Measurements from ENCODE around the gene TROAP.
A peak's percentile ranks its signal among the peaks of the same experiment; 100 is the strongest.
"Not testable (repeated sequence)": the region's sequence is repeated elsewhere in the genome, so short reads cannot be mapped to it uniquely, and the experiment has no call there.

The TROAP gene

DNA sequence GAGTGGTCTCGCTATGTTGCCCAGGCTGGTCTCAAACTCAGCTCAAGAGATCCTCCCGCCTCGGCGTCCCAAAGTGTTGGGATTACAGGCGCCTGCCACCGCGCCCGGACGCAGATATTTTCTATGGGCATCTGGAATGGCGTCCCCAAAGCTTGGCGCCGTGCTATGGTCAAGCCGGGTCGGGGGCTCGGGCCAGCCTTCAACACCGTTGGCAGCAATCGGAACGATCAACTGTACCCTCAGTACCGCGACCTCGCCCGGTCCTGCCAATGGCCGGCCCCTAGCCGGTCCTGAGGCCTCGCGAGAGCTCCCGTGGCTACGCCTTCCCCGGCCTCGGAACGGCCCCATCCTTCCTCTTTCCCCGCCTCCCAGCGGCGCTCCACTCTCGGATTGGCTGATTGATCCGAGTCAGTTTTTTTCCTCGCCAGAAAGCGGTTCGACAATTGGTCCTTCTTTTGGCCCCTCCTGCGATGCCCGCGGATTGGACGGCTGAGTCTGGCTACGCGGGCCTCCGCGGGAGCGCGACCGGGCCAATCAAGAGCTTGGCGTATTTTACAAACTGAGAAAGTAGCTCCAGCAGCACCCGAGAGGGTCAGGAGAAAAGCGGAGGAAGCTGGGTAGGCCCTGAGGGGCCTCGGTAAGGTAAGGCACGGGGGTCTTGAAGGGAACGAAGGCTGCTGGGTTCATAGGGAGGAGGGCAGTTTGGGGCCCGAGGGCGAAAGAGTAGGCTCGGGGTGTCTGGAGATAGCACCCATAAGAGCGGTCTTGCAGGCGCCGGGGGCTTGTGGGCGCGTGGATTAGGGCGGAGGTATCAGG, at the start of gene TROAP:
TSS of gene TROAP (plus strand) at position 548 of the 816 bp plus-strand sequence. CDS start 354 bp downstream, outside the sequence.
- DNase-seq: peak; percentile 99

- peak; percentile 5 for DNase-seq
Measured at GRCh38 chr12:49273726-49274395, 49.2 kb upstream of the TROAP start.

DNA sequence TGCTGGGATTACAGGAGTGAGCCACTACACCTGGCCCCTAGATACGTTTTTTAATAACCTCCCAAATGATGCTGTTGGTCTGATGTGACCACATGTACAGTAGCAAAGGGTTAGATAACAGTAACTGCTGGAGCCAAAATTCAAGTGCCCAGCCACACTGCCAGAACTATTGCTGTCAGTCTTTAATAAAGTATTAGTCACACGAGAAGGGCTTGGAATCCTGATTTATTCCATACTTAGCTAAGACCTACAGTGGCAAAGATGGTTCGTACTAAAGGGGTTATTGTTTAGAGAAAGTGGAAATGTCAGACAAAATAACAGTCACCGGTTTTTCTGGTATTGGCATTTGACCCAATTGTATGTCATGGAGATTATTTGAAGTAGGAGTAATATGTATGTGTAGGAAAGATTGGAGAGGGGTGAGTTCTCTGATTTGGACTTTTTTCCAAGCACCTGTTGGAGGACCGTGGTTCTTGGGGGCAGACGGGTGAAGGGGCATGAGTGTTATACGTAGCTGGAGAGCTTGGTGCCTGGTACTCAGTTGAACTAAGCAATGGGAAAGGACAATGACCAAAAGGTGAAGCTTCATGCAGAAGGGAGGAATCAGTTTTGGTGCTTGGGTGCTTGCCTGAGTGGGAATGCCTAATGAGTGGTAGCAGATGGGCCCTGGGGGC, 48.5 kb upstream of the TROAP start:
- peak; percentile 2 for DNase-seq

GRCh38 chr12:49276304-49277290, 46.5 kb upstream of the TROAP start:
- DNase-seq: peak; percentile 14

GRCh38 chr12:49277466-49277865, 45.6 kb upstream of the TROAP start:
- DNase-seq: no peak

- DNase-seq: no peak
Measured at GRCh38 chr12:49279706-49280159, 43.3 kb upstream of the TROAP start.

- DNase-seq: not testable (repeated sequence)
Measured at GRCh38 chr12:49280545-49280944, 42.5 kb upstream of the TROAP start.

GRCh38 chr12:49282302-49282701, 40.8 kb upstream of the TROAP start:
- DNase-seq: peak; percentile 4

GRCh38 chr12:49282740-49283375, 40.2 kb upstream of the TROAP start:
- DNase-seq: not testable (repeated sequence)

DNA sequence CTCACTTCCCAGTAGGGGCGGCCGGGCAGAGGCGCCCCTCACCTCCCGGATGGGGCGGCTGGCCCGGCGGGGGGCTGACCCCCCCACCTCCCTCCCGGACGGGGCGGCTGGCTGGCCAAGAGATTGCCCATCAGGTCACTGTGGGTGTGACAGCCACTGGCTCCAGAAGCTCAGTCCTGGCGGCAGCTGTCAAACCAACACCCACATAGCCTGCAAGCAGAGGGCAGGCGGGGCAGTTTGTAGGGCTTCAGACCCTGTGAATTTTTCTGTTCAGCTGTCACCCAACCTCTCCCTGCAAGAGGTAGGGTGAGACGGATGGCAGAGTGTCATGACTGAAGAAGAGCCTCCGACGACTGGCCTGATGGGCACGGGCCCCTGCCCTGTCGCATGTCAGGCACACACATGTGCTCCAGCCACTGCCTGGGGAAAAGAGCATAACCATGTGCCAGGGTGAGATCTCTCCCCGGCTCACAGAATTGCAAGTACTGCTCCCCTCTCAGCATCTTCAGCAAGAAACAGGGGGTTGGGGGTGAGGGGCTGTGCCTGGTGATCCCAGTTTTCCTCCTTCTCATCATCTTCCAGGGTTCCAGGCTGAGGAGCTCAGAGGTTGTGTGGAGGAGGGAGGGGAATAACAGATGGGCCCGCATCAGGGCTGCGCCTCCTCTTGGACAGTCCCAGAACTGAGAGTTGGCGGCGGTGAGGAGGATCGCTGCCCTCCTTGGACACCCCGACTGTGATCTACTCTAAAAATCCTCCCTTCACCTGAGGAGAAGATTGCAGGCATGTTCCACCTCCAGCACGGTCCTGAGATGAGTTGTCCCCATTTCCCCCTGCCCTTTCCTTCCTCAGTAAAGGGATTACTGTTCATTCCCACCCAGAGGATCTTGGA, 39.3 kb upstream of the TROAP start:
- DNase-seq: no peak

DNA sequence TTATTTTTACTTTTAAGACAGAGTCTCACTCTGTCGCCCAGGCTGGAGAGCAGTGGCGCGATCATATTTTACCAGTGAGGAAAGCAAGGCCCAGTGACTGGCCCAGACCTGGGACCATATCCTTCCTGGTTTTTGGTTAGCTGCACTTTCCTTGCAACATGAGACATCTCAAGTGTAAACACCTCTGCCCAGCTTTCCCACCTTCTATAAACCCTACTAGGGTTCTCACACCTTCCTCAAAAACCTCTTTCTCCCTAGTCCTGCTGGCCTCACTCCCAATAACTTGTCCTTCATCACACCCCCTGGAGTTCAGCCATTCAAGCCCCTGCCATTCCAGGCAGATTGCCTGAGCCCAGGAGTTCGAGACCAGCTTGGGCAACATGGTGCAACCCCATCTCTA, 38.4 kb upstream of the TROAP start:
- no peak for DNase-seq

DNA sequence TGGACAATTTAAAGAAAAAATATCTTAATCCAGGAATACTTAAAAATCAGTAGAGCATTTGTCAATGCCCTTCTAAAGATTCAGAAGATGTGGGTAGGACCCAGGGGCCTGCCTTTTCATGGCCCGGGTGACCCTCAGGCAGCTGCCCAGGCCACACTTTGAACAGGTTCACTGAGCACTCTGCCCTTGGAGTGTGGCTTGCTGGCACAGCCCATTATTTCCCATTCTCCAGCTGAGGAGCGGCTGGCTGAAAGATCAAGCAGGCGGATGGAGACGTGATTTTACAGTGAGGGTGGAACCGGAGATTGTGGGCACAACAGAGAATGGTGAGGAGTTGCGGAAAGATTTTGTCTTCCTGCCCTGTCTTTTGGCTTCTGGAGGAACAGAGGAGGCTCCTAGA, 35.2 kb upstream of the TROAP start:
- DNase-seq: no peak

GRCh38 chr12:49288412-49288853, 34.6 kb upstream of the TROAP start:
- no peak for DNase-seq

GRCh38 chr12:49288922-49289555, 34.0 kb upstream of the TROAP start:
- no peak for DNase-seq

- no peak for DNase-seq
Measured at GRCh38 chr12:49292729-49293055, 30.4 kb upstream of the TROAP start.

GRCh38 chr12:49293056-49293956, 29.7 kb upstream of the TROAP start:
- DNase-seq: peak; percentile 83

DNA sequence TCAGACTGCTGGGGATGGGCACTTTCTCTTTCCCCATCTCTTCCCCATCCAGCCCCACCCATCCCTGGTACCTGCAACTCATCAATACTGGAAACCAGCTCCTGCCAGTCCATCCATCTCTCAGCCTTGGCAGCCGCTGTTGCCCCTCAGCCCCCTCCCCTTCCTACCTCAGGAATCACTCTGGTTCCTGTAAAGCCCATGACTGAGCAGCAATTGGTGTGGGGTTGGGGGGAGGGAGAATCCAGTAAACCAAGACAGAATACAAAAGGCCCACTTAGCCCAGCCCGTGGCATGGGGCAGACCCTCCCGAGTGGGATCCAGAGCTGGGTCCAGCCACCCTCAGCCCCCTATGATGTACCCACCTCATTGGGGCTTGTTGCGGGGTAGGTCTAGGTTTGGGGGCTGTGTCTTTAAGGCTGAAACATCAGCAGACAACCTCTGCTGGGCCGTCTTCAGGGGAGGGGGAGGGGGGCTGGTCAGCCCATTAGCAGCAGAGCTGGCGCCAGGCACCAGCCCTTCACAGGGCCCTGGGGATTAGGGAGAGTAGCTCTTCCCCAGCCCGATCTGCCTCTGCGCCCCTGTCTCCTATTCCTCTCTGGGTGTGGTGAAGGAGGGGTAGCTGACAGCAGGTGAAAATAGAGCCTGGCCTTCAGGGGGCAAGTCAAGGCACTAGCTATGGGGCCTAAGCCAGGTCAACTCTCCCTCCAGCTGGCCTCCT, 28.8 kb upstream of the TROAP start:
- no peak for DNase-seq

DNA sequence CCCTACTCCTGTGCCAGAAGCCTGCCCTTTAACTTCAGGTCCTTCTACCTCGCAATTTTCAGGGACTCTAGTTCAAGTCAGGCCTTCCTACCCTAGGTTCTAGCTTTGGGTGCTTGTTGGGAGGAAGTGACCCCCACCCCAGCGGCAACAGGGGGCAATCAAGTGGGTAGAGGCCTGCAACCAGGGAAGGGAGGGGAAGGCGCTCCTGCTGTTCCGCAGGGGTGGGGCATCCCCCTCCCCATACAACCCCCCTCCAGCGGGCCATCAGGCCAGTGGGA, 28.3 kb upstream of the TROAP start:
- no peak for DNase-seq
